NCI-H1694 (cell line): Measurements from ENCODE around the gene EOGT.
A peak's percentile ranks its signal among the peaks of the same experiment; 100 is the strongest.

Experiments
- DNase-seq: peaks from one replicate; lab custom pipeline; 2025; lab: John Stamatoyannopoulos, UW

Gene EOGT

GRCh38 chr3:69013253-69014021 lies at the start of gene EOGT:
EOGT (minus strand) TSS chr3:69013684; CDS start chr3:69009846, 3,838 bp downstream.
- DNase-seq = peak; percentile 1

GRCh38 chr3:69059688-69060087 lies 46.2 kb upstream of the EOGT start:
- no peak for DNase-seq

GRCh38 chr3:69058947-69059224 lies 45.4 kb upstream of the EOGT start:
- no peak for DNase-seq

GRCh38 chr3:69058180-69058946 lies 44.9 kb upstream of the EOGT start:
- DNase-seq = no peak

GRCh38 chr3:69052472-69052898 lies 39.0 kb upstream of the EOGT start:
- DNase-seq = no peak

GRCh38 chr3:69051756-69052471 lies 38.4 kb upstream of the EOGT start, which contains the start of gene TMF1:
TMF1 (minus strand) TSS chr3:69052333; CDS start chr3:69052086, 247 bp downstream.
- no peak for DNase-seq

- DNase-seq = no peak
These were observed 35.5 kb upstream of the EOGT start for GRCh38 chr3:69048990-69049389.

- DNase-seq = no peak
These were observed 31.1 kb upstream of the EOGT start for GRCh38 chr3:69044608-69045007.

GRCh38 chr3:69033470-69033869 lies 20.0 kb upstream of the EOGT start:
- no peak for DNase-seq

GRCh38 chr3:69032737-69033136 lies 19.3 kb upstream of the EOGT start:
- no peak for DNase-seq

- DNase-seq = no peak
These were observed 18.7 kb upstream of the EOGT start for GRCh38 chr3:69032142-69032541.

- DNase-seq = no peak
These were observed 18.2 kb upstream of the EOGT start for GRCh38 chr3:69031635-69032034.

GRCh38 chr3:69020857-69021256 lies 7.4 kb upstream of the EOGT start:
- DNase-seq = no peak

GRCh38 chr3:69020424-69020823 lies 6.9 kb upstream of the EOGT start:
- DNase-seq = no peak

GRCh38 chr3:69016901-69017300 lies 3.4 kb upstream of the EOGT start:
- DNase-seq = no peak

- DNase-seq = no peak
These were observed 2.6 kb upstream of the EOGT start for GRCh38 chr3:69016102-69016501.

GRCh38 chr3:69014022-69014580 lies 617 bp upstream of the EOGT start:
- no peak for DNase-seq

GRCh38 chr3:69012800-69013252 lies 658 bp downstream of the EOGT start:
- DNase-seq = no peak

GRCh38 chr3:69012100-69012799 lies 1.2 kb downstream of the EOGT start:
- no peak for DNase-seq

- DNase-seq = no peak
These were observed 2.3 kb downstream of the EOGT start for GRCh38 chr3:69011096-69011730.
